NT2/D1 (cell line): ENCODE data around the gene RGS16.

Experiments used
- YY1 ChIP-seq: IDR thresholded peaks from 2 replicates; pipeline ENCODE4 v1.6.1; 2011; ENCODE audit not compliant: insufficient read length, insufficient read depth
- ZNF274 ChIP-seq: IDR thresholded peaks from 2 replicates; pipeline ENCODE4 v1.6.1; 2011; ENCODE audit warnings: mild to moderate bottlenecking, low read depth, low read length

- TF ChIP-seq ZNF274 (no peak), YY1 (no peak)
Observed at GRCh38 chr1:182617014-182617429, 12.8 kb upstream of the RGS16 start.
